Esophagus squamous epithelium (tissue), 4 donors: Measurements from ENCODE around the gene SPNS2.

Experiments
- CTCF ChIP-seq, 6 experiments: fragments of 450-650 bp in 4 of 6; fragments of 200-600 bp in 2 of 6; sonication (generic) in 2 of 6; IDR thresholded peaks; one replicate each; pipeline ENCODE4 v1.5.1; 2016 to 2019; ENCODE audit warnings: antibody characterized with exemption in 6 of 6, mild to moderate bottlenecking in 4 of 6, moderate library complexity in 4 of 6
- POLR2A ChIP-seq, 4 donors: fragments of 450-650 bp; IDR thresholded peaks; one replicate each; pipeline ENCODE4 v1.6.1; 2017; ENCODE audit warnings: antibody characterized with exemption in 4 of 4, mild to moderate bottlenecking in 4 of 4, moderate library complexity in 3 of 4

GRCh38 chr17:4505187-4505586 lies 6.5 kb downstream of the SPNS2 start:
- TF ChIP-seq CTCF (IDR thresholded peaks at IDR 0.05) (no peak), POLR2A (IDR thresholded peaks at IDR 0.05) (no peak)
